MM.1S (cell line): Measurements from ENCODE around the gene MACROD2.

Experiments used
- CTCF ChIP-seq: fragments of 300-600 bp; sonication (generic); IDR thresholded peaks from 2 replicates; pipeline ENCODE4 v1.5.1; 2016; ENCODE audit warnings: antibody characterized with exemption, low read length, mixed read lengths
- EZH2 ChIP-seq: fragments of 300-600 bp; sonication (generic); optimal IDR thresholded peaks from 2 replicates; pipeline ENCODE3; 2017; ENCODE audit warnings: low read depth, mild to moderate bottlenecking, antibody characterized with exemption, low read length, mixed read lengths
- EZH2phosphoT487 ChIP-seq: fragments of 300-600 bp; sonication (generic); IDR thresholded peaks from 2 replicates; pipeline ENCODE4 v1.6.1; 2018; ENCODE audit warnings: antibody characterized with exemption, low read length

GRCh38 chr20:15742087-15742486, 1746.8 kb downstream of the MACROD2 start:
- TF ChIP-seq CTCF, result no peak
- no peak for TF ChIP-seq EZH2
- TF ChIP-seq EZH2phosphoT487, result no peak
